K562 (cell line): ENCODE data around the gene KITLG. TPM values are rescaled to one million over a fixed set of nuclear protein-coding genes. Genes with fewer than 3 reads are reported as not detected.

Experiments used
- ATAC-seq: fragments of 200-7000 bp; cut with Tn5 transposase; 3 replicates; pipeline ENCODE4 v1.9.1; 2020; ENCODE audit warnings: moderate library complexity
- BruUV-seq: library from RNA; stranded (reverse); fragments of 400-500 nt; replicated peaks from 2 replicates; lab custom pipeline; 2021; lab: Mats Ljungman, UMichigan
- CTCF ChIA-PET: fragments of 300-600 bp; formaldehyde crosslinking; extraction: SDS; loops from one replicate; lab custom pipeline; 2021; ENCODE audit warnings: low intra/inter-chr PET ratio; lab: Yijun Ruan, JAX
- POLR2A ChIA-PET: fragments of 300-600, 350-650 bp; sonication (Branson Sonifier 250); formaldehyde crosslinking; extraction: SDS; loops from one replicate; lab custom pipeline; 2021; ENCODE audit warnings: antibody characterized with exemption, inconsistent platforms; lab: Yijun Ruan, JAX
- DNase-seq, 4 experiments: peaks; one replicate each; pipeline versions ENCODE4 v3.0.0 to v3.0.0-alpha.2; 2011 to 2018; ENCODE audit warnings: low spot score in 3 of 4, mixed read lengths in 3 of 4; ENCODE audit errors: extremely low read depth in 1 of 4
- FAIRE-seq: peaks from 2 replicates; lab custom pipeline; 2011; peaks lifted over from hg19 to GRCh38; lab: Jason Lieb, UNC
- H2AFZ ChIP-seq: 2 replicates; pipeline ENCODE4 v1.6.0; 2011; ENCODE audit warnings: low read depth, low read length, control low read depth, inconsistent platforms
- H3K27ac ChIP-seq: fragments of 200-600 bp; 3 replicates; pipeline ENCODE4 v1.8.0; 2011; ENCODE audit warnings: low read depth, mild to moderate bottlenecking, control low read depth, inconsistent platforms, low read length, moderate library complexity, mixed read lengths; ENCODE audit errors: extremely low read depth
- H3K27me3 ChIP-seq, 2 experiments: fragments of 300-600 bp in 1 of 2; 2 replicates in 1 of 2; 3 replicates in 1 of 2; pipeline versions ENCODE4 v1.6.0 to v1.8.0; 2011; ENCODE audit warnings: inconsistent platforms in 2 of 2, low read length in 2 of 2, mild to moderate bottlenecking in 1 of 2, mixed read lengths in 1 of 2, moderate library complexity in 1 of 2; ENCODE audit not compliant: control insufficient read depth in 2 of 2, insufficient read depth in 2 of 2
- H3K36me3 ChIP-seq: fragments of 300-600 bp; 3 replicates; pipeline ENCODE4 v1.8.0; 2011; ENCODE audit warnings: mild to moderate bottlenecking, low read length, inconsistent platforms; ENCODE audit not compliant: control insufficient read depth, insufficient read depth
- H3K4me1 ChIP-seq, 2 experiments: fragments of 200-600 bp in 1 of 2; replicated peaks in 1 of 2; 2 replicates in 1 of 2; 3 replicates in 1 of 2; pipeline versions ENCODE4 v1.5.1 to v1.8.0; 2011; ENCODE audit warnings: inconsistent platforms in 2 of 2, low read length in 2 of 2, mild to moderate bottlenecking in 1 of 2, mixed read lengths in 1 of 2, moderate library complexity in 1 of 2; ENCODE audit not compliant: control insufficient read depth in 2 of 2, insufficient read depth in 2 of 2
- H3K4me2 ChIP-seq: 2 replicates; pipeline ENCODE4 v1.6.1; 2011; ENCODE audit warnings: low read length, control low read depth, inconsistent platforms, mixed read lengths; ENCODE audit not compliant: insufficient read depth
- H3K4me3 ChIP-seq: fragments of 200-600 bp; sonication (generic), shearing (Covaris generic); 2 replicates; pipeline ENCODE4 v1.5.1; 2016; ENCODE audit warnings: control low read depth, inconsistent platforms
- H3K79me2 ChIP-seq: fragments of 200-600 bp; 3 replicates; pipeline ENCODE4 v1.8.0; 2011; ENCODE audit warnings: low read length, inconsistent platforms; ENCODE audit not compliant: control insufficient read depth, insufficient read depth
- H3K9ac ChIP-seq, 2 experiments: 2 replicates each; pipeline versions ENCODE4 v1.6.0 to v1.6.1; 2011; ENCODE audit warnings: low read depth in 2 of 2, low read length in 2 of 2, control low read depth in 1 of 2, inconsistent platforms in 1 of 2, mild to moderate bottlenecking in 1 of 2, mixed read lengths in 1 of 2; ENCODE audit not compliant: insufficient read depth in 1 of 2
- H3K9me1 ChIP-seq: one replicate; pipeline ENCODE4 v1.6.0; 2011; ENCODE audit warnings: inconsistent platforms, mild to moderate bottlenecking, low read length, moderate library complexity; ENCODE audit not compliant: control insufficient read depth, insufficient read depth
- H3K9me3 ChIP-seq: replicated peaks from 2 replicates; pipeline ENCODE4 v1.5.1; 2011; ENCODE audit warnings: low read depth, low read length, inconsistent platforms; ENCODE audit not compliant: control insufficient read depth, insufficient read depth
- H4K20me1 ChIP-seq: replicated peaks from 2 replicates; pipeline ENCODE4 v1.6.1; 2011; ENCODE audit warnings: low read length, inconsistent platforms, mixed read lengths; ENCODE audit not compliant: control insufficient read depth, insufficient read depth
- CHD1 ChIP-seq: fragments of 200-600 bp; sonication (generic); IDR thresholded peaks from one replicate; pipeline ENCODE4 v1.6.1; 2012; ENCODE audit warnings: mild to moderate bottlenecking, moderate library complexity, low read length, inconsistent platforms
- EHMT2 ChIP-seq: fragments of 450-650 bp; IDR thresholded peaks from 2 replicates; pipeline ENCODE4 v1.6.1; 2018; ENCODE audit warnings: antibody characterized with exemption
- MIER1 ChIP-seq: fragments of 450-650 bp; IDR thresholded peaks from 2 replicates; pipeline ENCODE4 v1.6.1; 2016; ENCODE audit warnings: antibody characterized with exemption, mild to moderate bottlenecking, low read depth
- PHTF2 ChIP-seq: fragments of 250-450 bp; sonication (Bioruptor Pico); IDR thresholded peaks from 2 replicates; pipeline ENCODE4 v1.5.0; 2021; ENCODE audit warnings: mild to moderate bottlenecking
- PTTG1 ChIP-seq: fragments of 450-650 bp; IDR thresholded peaks from 2 replicates; pipeline ENCODE4 v1.6.1; 2016; ENCODE audit warnings: low read depth, mild to moderate bottlenecking, missing genetic modification characterization, missing compliant biosample characterization
- SRF ChIP-seq, 2 experiments: fragments of 250-450, 450-650 bp in 1 of 2; sonication (Bioruptor Pico) in 1 of 2; sonication (generic) in 1 of 2; formaldehyde crosslinking; IDR thresholded peaks; 2 replicates each; pipeline versions ENCODE4 v1.5.0 to v1.5.1; 2020 to 2022; ENCODE audit warnings: mild to moderate bottlenecking in 1 of 2, missing genetic modification reagents in 1 of 2
- STAT5A ChIP-seq: IDR thresholded peaks from 2 replicates; pipeline ENCODE4 v1.6.1; 2012; ENCODE audit warnings: low read length, inconsistent platforms, borderline replicate concordance
- ZNF384 ChIP-seq: IDR thresholded peaks from 2 replicates; pipeline ENCODE4 v1.6.1; 2012; ENCODE audit warnings: low read depth, low read length, improper control_type of control experiment
- WGBS: fragments of 100-300 bp; shearing (Covaris generic); methylation state at CpG from one replicate; pipeline ENCODE4 v1.1.6; 2016; ENCODE audit warnings: low coverage, mixed read lengths; ENCODE audit not compliant: insufficient coverage; ENCODE audit errors: missing lambda C conversion rate; 5-methylcytosine and 5-hydroxymethylcytosine counted together
- in situ Hi-C: fragments of 300-500 bp; cut with MboI; formaldehyde crosslinking; loops from 4 replicates; pipeline ENCODE4 v1.15.0; 2018; ENCODE audit warnings: inconsistent platforms, mixed read lengths
- intact Hi-C: fragments of 100-400 bp; cut with micrococcal nuclease; formaldehyde crosslinking; loops from 2 replicates; pipeline ENCODE4 v1.14.2; 2022
- polyA plus RNA-seq, 8 experiments: library from polyadenylated mRNA; depleted of rRNA in 4 of 8; stranded (reverse) in 5 of 8; unstranded in 3 of 8; fragments of >200 nt; fragmentation: Nextera tagmentation in 2 of 8; fragmentation: Illumina TruSeq in 1 of 8; extraction: Ambion mirVana in 2 of 8; extraction: Trizol in 1 of 8; gene quantifications; 2 replicates each; pipeline versions ENCODE4 v1.2.1 to v1.2.3, GENCODE V29; 2011 to 2014; ENCODE audit warnings: inconsistent platforms in 1 of 8, missing spikeins in 1 of 8
- total RNA-seq, 7 experiments: library from RNA; depleted of rRNA in 6 of 7; stranded (reverse); fragments of >200 nt in 6 of 7; fragmentation: Illumina TruSeq in 2 of 7; extraction: Trizol in 2 of 7; gene quantifications; 2 replicates each; pipeline versions ENCODE4 v1.2.1 to v1.2.3, GENCODE V29; 2011 to 2021; ENCODE audit warnings: low replicate concordance in 1 of 7
- TF ChIP-seq, protein P1 (sequence below): fragments of 250-450 bp; sonication (Bioruptor Pico); IDR thresholded peaks from 2 replicates; pipeline ENCODE4 v1.4.0; 2020; ENCODE audit warnings: mild to moderate bottlenecking

Gene KITLG
- total and polyA plus RNA-seq, 9 of the 15 experiments (the other 6 are each of a cell fraction or from before 2014, with no cell fraction given) = 0.04 to 0.09 (median 0.04) TPM; not detected in 6

GRCh38 chr12:88570103-88570502 lies 10.2 kb downstream of the KITLG start:
- WGBS = 0% methylated on average over 1 of the region's 1 CpG
- Histone ChIP-seq H3K27me3 (no peaks in the 10 kb centered on the region), H3K9me3 (no peaks in the 10 kb centered on the region), H3K4me3 (no peak overlapping the region), H3K27ac (no peak overlapping the region), H2AFZ (no peak overlapping the region), H3K79me2 (no peaks in the 10 kb centered on the region), H4K20me1 (no peaks in the 10 kb centered on the region), H3K4me2 (no peak overlapping the region), H3K4me1 (no peaks in the 10 kb centered on the region), H3K9me1 (no peaks in the 10 kb centered on the region), H3K36me3 (no peaks in the 10 kb centered on the region), H3K9ac (no peak overlapping the region)
- FAIRE-seq (no peak), DNase-seq (no peak), ATAC-seq (no peak)
- no peak for TF ChIP-seq SRF (CRISPR knock-in tag; IDR thresholded peaks at IDR 0.05)
- CTCF ChIA-PET = no interaction called here
- POLR2A ChIA-PET = no interaction called here
- intact Hi-C loops = no loop called here
- BruUV-seq = no TSS peak
- in situ Hi-C loops = no loop called here

- DNase-seq (no peak), FAIRE-seq (no peak), ATAC-seq (no peak)
- H3K36me3 ChIP-seq = no peaks in the 10 kb centered on the region
- no peak overlapping the region for H3K27ac ChIP-seq
- intact Hi-C loops = no loop called here
- H3K79me2 ChIP-seq = no peaks in the 10 kb centered on the region
- POLR2A ChIA-PET = interaction anchor here (0.7 kb wide), 1 partner anchor 11 kb away, joined by 3 read pairs; no protein-coding TSS in a partner anchor
- no peaks in the 10 kb centered on the region for H3K9me3 ChIP-seq
- CTCF ChIA-PET = interaction anchor here (0.7 kb wide), 1 partner anchor 22 kb away, joined by 3 read pairs; no protein-coding TSS in a partner anchor
- H3K4me2 ChIP-seq = no peak overlapping the region
- H3K9me1 ChIP-seq = no peaks in the 10 kb centered on the region
- BruUV-seq = no TSS peak
- H2AFZ ChIP-seq = no peak overlapping the region
- H3K9ac ChIP-seq = no peak overlapping the region
- no peaks in the 10 kb centered on the region for H3K27me3 ChIP-seq
- no peak overlapping the region for H3K4me3 ChIP-seq
- H3K4me1 ChIP-seq = no peaks in the 10 kb centered on the region
- H4K20me1 ChIP-seq = no peaks in the 10 kb centered on the region
- 0% methylated on average over 4 of the region's 4 CpGs for WGBS
- in situ Hi-C loops = no loop called here
- TF ChIP-seq ZNF384 = no peak
- no peak for TF ChIP-seq CHD1
- no peak for TF ChIP-seq PTTG1
- no peak for TF ChIP-seq STAT5A
- TF ChIP-seq MIER1 = no peak
- no peak for TF ChIP-seq PHTF2
- TF ChIP-seq EHMT2 = no peak
- TF ChIP-seq, protein P1, sequence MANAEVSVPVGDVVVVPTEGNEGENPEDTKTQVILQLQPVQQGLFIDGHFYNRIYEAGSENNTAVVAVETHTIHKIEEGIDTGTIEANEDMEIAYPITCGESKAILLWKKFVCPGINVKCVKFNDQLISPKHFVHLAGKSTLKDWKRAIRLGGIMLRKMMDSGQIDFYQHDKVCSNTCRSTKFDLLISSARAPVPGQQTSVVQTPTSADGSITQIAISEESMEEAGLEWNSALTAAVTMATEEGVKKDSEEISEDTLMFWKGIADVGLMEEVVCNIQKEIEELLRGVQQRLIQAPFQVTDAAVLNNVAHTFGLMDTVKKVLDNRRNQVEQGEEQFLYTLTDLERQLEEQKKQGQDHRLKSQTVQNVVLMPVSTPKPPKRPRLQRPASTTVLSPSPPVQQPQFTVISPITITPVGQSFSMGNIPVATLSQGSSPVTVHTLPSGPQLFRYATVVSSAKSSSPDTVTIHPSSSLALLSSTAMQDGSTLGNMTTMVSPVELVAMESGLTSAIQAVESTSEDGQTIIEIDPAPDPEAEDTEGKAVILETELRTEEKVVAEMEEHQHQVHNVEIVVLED = no peak
Observed at GRCh38 chr12:88566430-88566829, 13.8 kb downstream of the KITLG start.
